AG04449 (cell line): ENCODE measurements around the gene PITPNM2.

ENCODE experiments used
- CTCF ChIA-PET: fragments of 350-600 bp; formaldehyde crosslinking; extraction: SDS; loops from one replicate; lab custom pipeline; 2021; ENCODE audit warnings: antibody characterized with exemption; lab: Yijun Ruan, JAX
- POLR2A ChIA-PET: fragments of 400-600, 350-600 bp; formaldehyde crosslinking; extraction: SDS; loops from one replicate; lab custom pipeline; 2020; ENCODE audit warnings: antibody characterized with exemption, inconsistent platforms; lab: Yijun Ruan, JAX
- DNase-seq: peaks from one replicate; pipeline ENCODE4 v3.0.0-alpha.2; 2010; ENCODE audit warnings: low read depth, low spot score
- H3K4me3 ChIP-seq: 2 replicates; pipeline ENCODE4 v1.5.1; 2011; ENCODE audit warnings: low read depth, mild to moderate bottlenecking, control low read depth, low read length
- CTCF ChIP-seq: IDR thresholded peaks from one replicate; pipeline ENCODE4 v1.5.1; 2011; ENCODE audit warnings: mild to moderate bottlenecking, moderate library complexity, low read length, control low read depth, inconsistent platforms; ENCODE audit not compliant: insufficient read depth; ENCODE audit errors: missing control alignments

PITPNM2 gene

DNA sequence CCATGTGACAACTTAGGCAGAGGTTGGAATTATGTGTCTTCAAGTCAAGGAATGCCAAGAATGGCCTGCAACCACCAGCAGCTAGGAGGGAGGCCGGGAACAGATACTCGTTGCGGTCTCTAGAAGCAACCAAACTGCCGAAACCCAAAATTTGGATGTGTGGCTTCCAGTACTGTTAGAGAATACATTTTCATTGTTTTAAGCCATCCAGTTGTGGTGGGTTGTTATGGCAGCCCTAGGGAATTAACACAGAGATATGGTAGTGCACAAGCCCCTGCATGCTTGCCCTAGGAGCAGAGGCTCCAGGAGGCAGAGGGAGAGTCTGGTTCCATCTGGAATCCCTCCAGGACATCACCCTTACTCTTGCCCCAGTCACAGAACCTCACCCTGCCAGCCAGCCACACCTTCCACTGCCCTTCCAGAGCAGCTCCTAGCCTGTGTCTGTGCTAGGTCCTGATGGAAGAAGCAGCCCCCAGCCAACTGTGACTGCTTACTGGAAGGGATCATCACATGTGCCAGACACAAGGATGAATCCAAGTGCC, 19.5 kb downstream of the PITPNM2 start:
- no peak overlapping the region for H3K4me3 ChIP-seq
- no peak for TF ChIP-seq CTCF
- POLR2A ChIA-PET, result no interaction called here
- CTCF ChIA-PET, result no interaction called here
- DNase-seq, result no peak

DNA sequence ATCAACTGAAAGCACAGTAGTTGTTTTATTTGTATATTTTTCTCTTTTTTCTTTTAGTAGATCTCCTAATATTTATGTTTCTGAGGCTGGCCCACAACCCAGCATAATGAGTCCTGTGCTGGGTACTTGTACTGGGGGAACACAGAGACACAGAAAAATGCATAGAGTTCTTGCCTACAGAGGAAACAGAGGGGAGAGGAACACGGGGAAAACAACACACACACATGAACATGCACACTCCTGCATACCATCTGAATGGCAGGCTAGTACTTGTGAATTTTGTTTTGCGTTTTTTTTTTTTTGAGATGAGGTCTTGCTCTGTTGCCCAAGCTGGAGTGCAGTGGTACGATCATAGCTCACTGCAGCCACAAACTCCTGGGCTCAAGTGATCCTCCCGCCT, 21.3 kb downstream of the PITPNM2 start:
- ChIA-PET CTCF (no interaction called here), POLR2A (no interaction called here)
- no peak overlapping the region for H3K4me3 ChIP-seq
- TF ChIP-seq CTCF, result no peak
- DNase-seq, result no peak

DNA sequence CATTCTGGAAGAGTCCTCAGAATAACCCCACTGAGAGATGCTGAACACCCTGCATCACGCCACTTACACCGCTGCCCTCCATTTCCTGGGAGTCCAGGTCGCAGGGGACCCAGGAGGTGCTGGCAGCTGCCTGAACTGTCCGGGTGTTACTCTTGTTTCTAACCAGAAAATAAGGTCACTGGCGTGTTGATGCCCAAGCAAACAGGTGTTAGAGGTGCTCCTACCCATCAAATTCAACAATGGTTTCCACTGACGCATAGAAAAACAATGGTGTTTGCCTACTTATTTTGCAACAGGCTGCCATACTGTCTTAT, 23.8 kb downstream of the PITPNM2 start:
- H3K4me3 ChIP-seq, result no peak overlapping the region
- no peak for TF ChIP-seq CTCF
- ChIA-PET CTCF (interaction anchor here (1.1 to 1.3 kb wide), 2 partner anchors 12 to 24 kb away, joined by 4 to 5 read pairs; partner anchors contain the start of gene PITPNM2), POLR2A (interaction anchor here (0.7 to 1.6 kb wide), 2 partner anchors 106 to 513 kb away, joined by 3 to 6 read pairs; partner anchors contain the start of genes MPHOSPH9 and MTRFR)
- DNase-seq, result no peak

- H3K4me3 ChIP-seq, result no peak overlapping the region
- peak; percentile 61 for DNase-seq
- ChIA-PET CTCF (interaction anchor here (1.0 to 1.3 kb wide), 3 partner anchors 11 to 112 kb away, joined by 3 to 5 read pairs (median 4); partner anchors contain the start of gene PITPNM2), POLR2A (interaction anchor here (0.6 to 1.6 kb wide), 4 partner anchors 11 to 145 kb away, joined by 3 to 6 read pairs (median 4); partner anchors contain the start of genes MPHOSPH9 and MTRFR)
- TF ChIP-seq CTCF, result no peak
Observed at GRCh38 chr12:123126294-123127181, 24.4 kb downstream of the PITPNM2 start.

GRCh38 chr12:123122626-123123025, 28.3 kb downstream of the PITPNM2 start:
- ChIA-PET CTCF (interaction anchor here (0.7 kb wide), 1 partner anchor 21 kb away, joined by 3 read pairs; no protein-coding TSS in a partner anchor), POLR2A (no interaction called here)
- TF ChIP-seq CTCF, result no peak
- DNase-seq, result no peak
- no peak overlapping the region for H3K4me3 ChIP-seq

GRCh38 chr12:123121670-123122069, 29.2 kb downstream of the PITPNM2 start:
- TF ChIP-seq CTCF, result no peak
- no peak overlapping the region for H3K4me3 ChIP-seq
- ChIA-PET CTCF (interaction anchor here (0.7 kb wide), 1 partner anchor 116 kb away, joined by 3 read pairs; no protein-coding TSS in a partner anchor), POLR2A (no interaction called here)
- DNase-seq, result no peak
